MM.1S (cell line): ENCODE results near the gene SSX4B.
"Not testable (repeated sequence)": the region's sequence is repeated elsewhere in the genome, so short reads cannot be mapped to it uniquely, and the experiment has no call there.

Experiments used
- EZH2 ChIP-seq: fragments of 300-600 bp; sonication (generic); optimal IDR thresholded peaks from 2 replicates; pipeline ENCODE3; 2017; ENCODE audit warnings: low read depth, mild to moderate bottlenecking, antibody characterized with exemption, low read length, mixed read lengths
- TF ChIP-seq, protein P1 (sequence below): fragments of 300-600 bp; sonication (generic); IDR thresholded peaks from 2 replicates; pipeline ENCODE4 v1.5.1; 2016; ENCODE audit warnings: antibody characterized with exemption, low read length, mixed read lengths

DNA sequence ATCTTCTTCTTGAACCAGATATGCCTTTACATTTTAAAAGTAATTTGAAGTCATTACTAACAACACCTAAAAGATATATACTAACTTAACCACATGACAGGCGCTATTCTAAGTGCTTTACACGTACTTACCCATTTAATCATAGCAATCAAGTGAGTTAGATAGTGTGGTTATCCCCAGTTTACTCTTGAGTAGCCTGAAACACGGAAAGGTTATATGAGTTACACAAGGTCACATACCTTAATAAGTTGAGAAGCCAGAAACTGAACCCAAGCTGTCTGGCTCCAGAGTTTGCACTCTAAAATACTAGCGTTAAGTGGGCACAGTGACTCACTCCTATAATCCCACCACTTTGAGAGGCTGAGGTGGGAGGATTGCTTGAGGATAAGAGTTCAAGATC lies 18.4 kb upstream of the SSX4B start:
- TF ChIP-seq, protein P1, sequence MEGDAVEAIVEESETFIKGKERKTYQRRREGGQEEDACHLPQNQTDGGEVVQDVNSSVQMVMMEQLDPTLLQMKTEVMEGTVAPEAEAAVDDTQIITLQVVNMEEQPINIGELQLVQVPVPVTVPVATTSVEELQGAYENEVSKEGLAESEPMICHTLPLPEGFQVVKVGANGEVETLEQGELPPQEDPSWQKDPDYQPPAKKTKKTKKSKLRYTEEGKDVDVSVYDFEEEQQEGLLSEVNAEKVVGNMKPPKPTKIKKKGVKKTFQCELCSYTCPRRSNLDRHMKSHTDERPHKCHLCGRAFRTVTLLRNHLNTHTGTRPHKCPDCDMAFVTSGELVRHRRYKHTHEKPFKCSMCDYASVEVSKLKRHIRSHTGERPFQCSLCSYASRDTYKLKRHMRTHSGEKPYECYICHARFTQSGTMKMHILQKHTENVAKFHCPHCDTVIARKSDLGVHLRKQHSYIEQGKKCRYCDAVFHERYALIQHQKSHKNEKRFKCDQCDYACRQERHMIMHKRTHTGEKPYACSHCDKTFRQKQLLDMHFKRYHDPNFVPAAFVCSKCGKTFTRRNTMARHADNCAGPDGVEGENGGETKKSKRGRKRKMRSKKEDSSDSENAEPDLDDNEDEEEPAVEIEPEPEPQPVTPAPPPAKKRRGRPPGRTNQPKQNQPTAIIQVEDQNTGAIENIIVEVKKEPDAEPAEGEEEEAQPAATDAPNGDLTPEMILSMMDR = not testable (repeated sequence)
- TF ChIP-seq EZH2 = not testable (repeated sequence)
